ENCODE data around the gene CC2D2A.
A peak's percentile ranks its signal among the peaks of the same experiment; 100 is the strongest.

The CC2D2A gene

DNA sequence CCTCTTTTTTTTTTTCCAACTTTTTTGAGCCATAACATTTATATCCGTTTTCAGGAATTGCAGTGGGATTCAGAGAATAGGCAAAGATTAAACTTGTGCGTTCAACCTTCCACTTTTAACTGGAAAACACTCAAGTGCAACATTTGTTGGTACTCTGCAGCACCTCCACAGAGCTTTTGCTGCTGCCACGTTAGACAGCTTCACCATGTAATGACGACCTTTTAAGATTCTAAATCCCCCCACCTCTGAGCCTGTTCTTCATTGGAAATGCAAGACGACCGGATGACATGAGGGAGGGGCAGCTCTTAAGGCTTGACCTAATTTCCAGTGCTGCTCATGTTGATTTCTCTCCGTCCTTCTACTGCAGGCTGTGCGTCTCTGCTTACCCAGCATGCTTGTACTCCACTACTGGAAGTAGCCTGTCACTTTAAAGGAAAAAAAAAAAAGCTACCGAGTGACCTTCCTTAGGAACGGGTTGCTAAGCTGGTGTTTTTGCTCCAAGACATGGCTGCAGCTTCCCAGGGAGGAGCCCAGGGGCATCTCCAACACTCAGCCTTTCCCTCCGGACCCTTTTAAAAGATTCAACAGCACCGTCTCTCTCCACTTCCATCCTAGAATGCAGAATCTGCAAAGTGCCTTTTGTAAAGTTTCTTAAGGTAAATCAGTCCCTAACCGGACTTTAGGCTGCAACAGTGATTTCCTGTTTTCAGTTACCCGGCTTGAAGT lies at the start of gene CC2D2A:
TSS of gene CC2D2A (plus strand) at position 481 of the 726 bp plus-strand sequence. CDS start 6,051 bp downstream, outside the sequence.
- Mint-ChIP-seq H3K27me3 (peaks cover 7 to 17% of the 10 kb centered on the region in 2 donors), H3K27ac (no peak within 1 kb of the TSS), H3K9me3 (no peaks in the 10 kb centered on the region), H3K4me3 (peak within 1 kb of the TSS; percentile 57 to 73), H3K4me1 (peaks cover 6 to 16% of the 10 kb centered on the region in 2 donors), H3K36me3 (no peaks in the 10 kb centered on the region)
- ATAC-seq (replicated peaks) (peak; percentile 39 to 46), DNase-seq (no peak)

DNA sequence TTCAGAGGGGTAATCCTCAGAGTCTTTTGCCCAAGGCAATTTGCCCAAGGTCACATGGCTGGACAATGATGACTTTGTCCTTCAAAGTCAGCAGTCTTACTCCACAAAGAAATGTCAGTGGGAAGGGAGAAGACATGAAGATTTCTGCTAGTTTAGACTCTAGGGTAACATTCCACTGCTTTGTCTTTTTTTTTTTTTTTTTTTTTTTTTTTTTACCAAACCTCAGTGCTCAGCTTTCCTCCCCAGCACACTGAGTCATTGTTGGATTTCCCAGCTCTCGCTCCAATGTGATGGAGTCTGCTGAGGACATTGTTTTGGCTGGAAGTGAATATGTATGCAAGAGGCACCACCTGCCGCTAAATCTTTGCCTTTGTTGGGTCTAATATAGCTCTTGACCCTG lies 49.0 kb upstream of the CC2D2A start:
- Mint-ChIP-seq H3K4me3 (no peak overlapping the region), H3K36me3 (no peaks in the 10 kb centered on the region), H3K27me3 (no peaks in the 10 kb centered on the region), H3K4me1 (peaks cover 21 to 39% of the 10 kb centered on the region in 2 donors), H3K27ac (no peak overlapping the region), H3K9me3 (no peaks in the 10 kb centered on the region)
- ATAC-seq (replicated peaks) (no peak), DNase-seq (no peak)

DNA sequence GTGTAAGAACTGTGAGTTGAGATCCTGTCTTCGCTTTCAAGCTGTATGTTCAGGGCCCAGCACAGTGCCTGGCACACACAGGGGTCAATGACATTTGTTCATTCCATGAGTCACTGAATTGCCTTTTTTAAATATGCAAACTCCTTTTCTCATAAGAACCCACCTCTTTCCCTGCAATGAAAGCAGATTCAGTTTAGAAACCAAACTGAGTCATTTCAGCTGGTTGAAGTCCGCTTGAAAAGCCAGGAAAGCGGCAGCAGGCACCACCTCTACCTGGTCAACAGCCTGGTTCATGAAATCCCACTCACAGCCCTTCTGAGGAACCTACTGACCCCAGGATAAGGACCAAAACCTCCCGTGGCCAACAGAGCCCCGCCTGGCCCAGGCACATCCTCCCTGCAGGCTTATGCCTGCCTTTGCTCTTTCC lies 46.4 kb upstream of the CC2D2A start:
- Mint-ChIP-seq H3K4me3 (no peak overlapping the region), H3K36me3 (no peaks in the 10 kb centered on the region), H3K4me1 (peaks cover 8 to 19% of the 10 kb centered on the region in 2 donors), H3K27me3 (no peaks in the 10 kb centered on the region), H3K27ac (no peak overlapping the region), H3K9me3 (no peaks in the 10 kb centered on the region)
- DNase-seq = no peak
- peak in 1 of 2 donors; percentile 25 for ATAC-seq (replicated peaks)

DNA sequence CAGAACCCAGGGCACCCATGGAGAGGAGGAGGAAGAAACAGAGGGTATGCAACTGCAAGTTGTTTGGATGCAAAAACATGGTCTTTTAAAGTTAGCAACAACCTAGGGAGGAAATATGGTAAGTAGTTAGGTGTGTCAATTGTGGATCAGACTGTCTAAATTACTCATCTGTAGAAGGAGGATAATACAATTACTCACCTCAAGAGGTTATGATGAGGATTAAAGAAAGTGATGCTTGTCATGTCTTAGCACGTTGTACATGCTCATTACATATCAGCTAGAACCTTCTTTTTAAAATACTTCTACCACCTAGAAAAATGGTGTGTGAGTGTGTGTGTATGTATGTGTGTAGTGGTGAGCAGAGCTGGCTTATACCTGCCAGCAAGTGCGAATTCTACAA lies 44.2 kb upstream of the CC2D2A start:
- H3K27ac Mint-ChIP-seq = no peak overlapping the region
- ATAC-seq (replicated peaks) (no peak), DNase-seq (no peak)
- peaks cover 8 to 16% of the 10 kb centered on the region in 2 donors for H3K4me1 Mint-ChIP-seq
- H3K4me3 Mint-ChIP-seq = no peak overlapping the region
- H3K9me3 Mint-ChIP-seq = no peaks in the 10 kb centered on the region
- H3K36me3 Mint-ChIP-seq = no peaks in the 10 kb centered on the region
- no peaks in the 10 kb centered on the region for H3K27me3 Mint-ChIP-seq

DNA sequence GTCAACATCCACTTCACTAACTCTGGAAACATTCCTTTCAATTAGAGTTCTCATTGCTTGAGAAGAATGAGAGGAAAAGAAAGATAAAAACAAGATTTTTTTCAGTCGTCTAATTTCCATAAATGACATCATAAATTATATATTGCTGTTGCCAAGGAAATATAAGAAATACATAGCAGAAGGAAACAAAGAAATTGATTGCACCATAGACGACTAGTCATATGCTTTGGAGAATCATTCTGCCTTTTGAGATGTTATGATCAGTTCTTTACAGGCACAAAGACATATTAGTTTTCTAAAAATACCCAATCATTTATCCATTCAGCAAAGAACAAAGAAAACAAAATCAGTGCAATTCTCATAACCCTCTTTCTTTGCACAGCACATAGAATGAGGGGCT lies 42.5 kb upstream of the CC2D2A start:
- ATAC-seq (replicated peaks) (no peak), DNase-seq (no peak)
- H3K4me1 Mint-ChIP-seq = peaks cover 8 to 16% of the 10 kb centered on the region in 2 donors
- H3K27ac Mint-ChIP-seq = no peak overlapping the region
- peaks cover 0 to 1% of the 10 kb centered on the region in 2 donors for H3K9me3 Mint-ChIP-seq
- H3K36me3 Mint-ChIP-seq = no peaks in the 10 kb centered on the region
- H3K4me3 Mint-ChIP-seq = no peak overlapping the region
- H3K27me3 Mint-ChIP-seq = no peaks in the 10 kb centered on the region

DNA sequence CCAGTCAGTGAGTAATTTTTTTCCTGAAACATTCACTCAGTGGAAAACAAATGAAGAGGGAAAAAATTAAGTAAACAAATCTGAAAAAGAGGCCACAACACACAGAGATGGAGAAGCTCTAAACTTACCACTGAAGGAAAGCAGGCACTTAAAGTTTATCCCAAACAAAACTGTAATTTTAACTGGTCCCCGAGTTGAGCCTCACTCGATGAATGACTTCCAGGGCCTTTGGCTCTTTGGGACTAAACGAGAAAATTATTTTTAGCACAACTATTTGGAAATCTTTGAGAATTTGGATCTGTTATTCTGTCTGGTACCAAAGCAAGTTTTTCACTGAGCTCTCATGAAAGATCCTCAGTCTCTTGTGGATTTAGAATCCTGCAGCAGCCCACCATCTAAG lies 42.0 kb upstream of the CC2D2A start, which contains the start of gene C1QTNF7:
TSS of gene C1QTNF7 (plus strand) at position 333 of the 400 bp plus-strand sequence. CDS start 7,711 bp downstream, outside the sequence.
- no peak for DNase-seq
- H3K27me3 Mint-ChIP-seq = no peaks in the 10 kb centered on the region
- no peaks in the 10 kb centered on the region for H3K36me3 Mint-ChIP-seq
- peaks cover 0 to 1% of the 10 kb centered on the region in 2 donors for H3K9me3 Mint-ChIP-seq
- peaks cover 8 to 16% of the 10 kb centered on the region in 2 donors for H3K4me1 Mint-ChIP-seq
- H3K27ac Mint-ChIP-seq = no peak within 1 kb of the TSS
- no peak for ATAC-seq (replicated peaks)
- no peak within 1 kb of the TSS for H3K4me3 Mint-ChIP-seq

DNA sequence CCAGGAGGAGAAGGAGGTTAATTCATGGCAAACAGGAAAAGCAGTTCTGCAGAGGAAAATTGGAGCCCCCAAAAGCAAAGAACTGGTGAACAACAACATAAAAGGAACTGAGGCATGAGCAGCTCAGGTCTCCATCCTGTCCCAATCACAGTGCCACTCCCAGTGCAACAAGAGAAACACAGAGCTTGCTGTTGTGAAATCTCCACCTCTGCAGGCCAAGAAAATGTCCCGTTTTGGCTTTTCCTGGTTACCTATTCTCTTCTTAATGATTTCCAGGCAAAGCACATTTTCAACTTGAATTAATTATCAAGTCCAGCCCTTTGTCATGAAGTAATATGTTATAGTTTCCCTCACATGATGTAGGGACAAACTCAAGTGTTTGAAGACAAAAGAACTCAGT lies 41.1 kb upstream of the CC2D2A start:
- DNase-seq (no peak), ATAC-seq (replicated peaks) (no peak)
- H3K9me3 Mint-ChIP-seq = peaks cover 0 to 1% of the 10 kb centered on the region in 2 donors
- no peaks in the 10 kb centered on the region for H3K27me3 Mint-ChIP-seq
- H3K27ac Mint-ChIP-seq = no peak overlapping the region
- no peak overlapping the region for H3K4me3 Mint-ChIP-seq
- no peaks in the 10 kb centered on the region for H3K36me3 Mint-ChIP-seq
- peaks cover 6 to 10% of the 10 kb centered on the region in 2 donors for H3K4me1 Mint-ChIP-seq

DNA sequence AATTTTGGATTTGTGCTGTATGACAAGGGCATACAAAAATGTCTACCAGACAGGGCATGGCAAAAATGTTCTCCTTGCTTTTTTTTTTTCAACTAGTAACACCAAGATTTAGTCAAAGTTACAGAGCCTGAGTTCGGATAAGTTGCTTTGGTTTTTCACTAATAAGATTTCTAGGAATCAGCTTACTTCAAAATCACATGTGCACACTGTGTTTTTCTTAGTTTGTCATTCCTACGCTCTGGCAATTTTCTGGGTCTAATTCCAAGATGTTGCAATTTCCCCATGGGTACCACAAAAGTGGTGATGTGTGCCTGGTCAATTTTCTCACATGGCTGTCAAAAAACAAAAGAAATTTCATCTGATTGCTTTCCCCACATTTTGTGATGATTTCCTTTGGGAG lies 35.6 kb upstream of the CC2D2A start:
- DNase-seq (no peak), ATAC-seq (replicated peaks) (no peak)
- H3K27ac Mint-ChIP-seq = no peak overlapping the region
- H3K4me1 Mint-ChIP-seq = no peaks in the 10 kb centered on the region
- H3K27me3 Mint-ChIP-seq = no peaks in the 10 kb centered on the region
- H3K36me3 Mint-ChIP-seq = no peaks in the 10 kb centered on the region
- H3K4me3 Mint-ChIP-seq = no peak overlapping the region
- H3K9me3 Mint-ChIP-seq = peaks cover 0 to 1% of the 10 kb centered on the region in 2 donors

DNA sequence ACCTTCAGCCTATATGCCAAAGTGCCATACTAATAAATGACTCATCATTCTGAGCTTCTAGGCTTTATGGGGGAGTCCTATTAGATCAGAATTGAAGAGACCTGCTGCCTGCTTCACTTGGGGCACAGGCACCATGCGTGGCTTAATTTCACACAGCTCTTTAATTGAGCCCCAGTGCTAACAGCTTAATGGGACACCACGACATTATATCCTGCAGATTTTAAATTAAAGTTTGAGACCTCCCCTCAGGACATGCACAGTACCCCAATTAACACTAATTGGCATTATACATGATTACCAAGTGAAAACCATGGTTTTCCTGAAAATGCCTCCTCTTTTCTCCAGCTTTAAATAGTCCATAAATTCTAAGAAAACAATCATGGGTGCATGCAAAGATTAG lies 35.0 kb upstream of the CC2D2A start:
- DNase-seq = no peak
- Mint-ChIP-seq H3K9me3 (peaks cover 0 to 1% of the 10 kb centered on the region in 2 donors), H3K4me1 (no peaks in the 10 kb centered on the region), H3K4me3 (no peak overlapping the region), H3K27me3 (no peaks in the 10 kb centered on the region), H3K36me3 (no peaks in the 10 kb centered on the region), H3K27ac (no peak overlapping the region)
- ATAC-seq (replicated peaks) = no peak

DNA sequence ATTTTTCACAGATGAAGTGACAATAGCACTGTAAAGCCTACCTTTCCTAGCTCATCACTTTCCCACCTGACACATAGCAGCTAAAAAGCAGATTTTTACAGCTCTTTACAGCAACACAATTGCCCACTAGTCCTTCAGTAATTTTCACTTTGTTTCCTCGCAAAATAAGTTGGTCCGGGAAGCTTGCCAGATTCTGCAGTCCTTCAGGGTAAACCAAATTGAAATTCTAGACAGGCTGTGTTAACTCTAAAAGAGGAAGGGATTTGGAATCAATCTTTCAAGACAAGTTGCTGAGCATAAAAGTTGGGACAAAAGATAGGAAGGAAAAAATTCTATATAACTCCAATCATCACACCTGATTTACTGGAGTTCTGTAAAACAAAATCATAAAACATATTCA lies 33.2 kb upstream of the CC2D2A start:
- H3K4me1 Mint-ChIP-seq = no peaks in the 10 kb centered on the region
- H3K36me3 Mint-ChIP-seq = no peaks in the 10 kb centered on the region
- no peak overlapping the region for H3K4me3 Mint-ChIP-seq
- DNase-seq = no peak
- no peaks in the 10 kb centered on the region for H3K27me3 Mint-ChIP-seq
- no peak overlapping the region for H3K27ac Mint-ChIP-seq
- peaks cover 0 to 1% of the 10 kb centered on the region in 2 donors for H3K9me3 Mint-ChIP-seq
- no peak for ATAC-seq (replicated peaks)

DNA sequence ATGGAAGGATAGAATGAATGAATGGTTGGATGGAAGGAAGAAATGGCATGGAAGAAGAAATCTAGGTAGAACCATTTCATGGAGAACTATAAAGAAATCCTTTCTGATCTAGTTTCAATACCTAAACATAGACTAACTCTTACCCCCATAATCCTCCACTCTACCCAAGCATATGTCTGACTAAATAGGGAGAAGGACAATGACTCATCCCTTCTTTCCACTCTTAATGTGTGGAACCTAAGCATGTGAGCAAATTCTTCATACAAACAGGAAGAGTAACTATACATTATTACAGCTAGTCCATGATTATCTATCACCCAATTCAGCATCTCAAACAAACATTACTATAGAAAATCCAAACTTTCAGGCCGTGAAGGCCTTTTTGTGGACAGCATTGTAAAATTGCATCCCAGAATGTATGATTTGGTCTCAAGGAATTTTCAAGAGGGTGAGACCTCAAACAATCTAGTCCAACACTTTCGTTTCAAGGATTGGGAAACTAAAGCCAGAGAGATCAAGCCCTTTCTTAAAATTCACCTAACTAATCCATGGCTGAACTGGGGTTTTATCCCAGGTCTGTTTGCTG lies 30.6 kb upstream of the CC2D2A start:
- H3K27ac Mint-ChIP-seq = no peak overlapping the region
- H3K4me3 Mint-ChIP-seq = no peak overlapping the region
- no peak for ATAC-seq (replicated peaks)
- H3K36me3 Mint-ChIP-seq = no peaks in the 10 kb centered on the region
- no peaks in the 10 kb centered on the region for H3K4me1 Mint-ChIP-seq
- no peaks in the 10 kb centered on the region for H3K9me3 Mint-ChIP-seq
- H3K27me3 Mint-ChIP-seq = no peaks in the 10 kb centered on the region
- DNase-seq = no peak

DNA sequence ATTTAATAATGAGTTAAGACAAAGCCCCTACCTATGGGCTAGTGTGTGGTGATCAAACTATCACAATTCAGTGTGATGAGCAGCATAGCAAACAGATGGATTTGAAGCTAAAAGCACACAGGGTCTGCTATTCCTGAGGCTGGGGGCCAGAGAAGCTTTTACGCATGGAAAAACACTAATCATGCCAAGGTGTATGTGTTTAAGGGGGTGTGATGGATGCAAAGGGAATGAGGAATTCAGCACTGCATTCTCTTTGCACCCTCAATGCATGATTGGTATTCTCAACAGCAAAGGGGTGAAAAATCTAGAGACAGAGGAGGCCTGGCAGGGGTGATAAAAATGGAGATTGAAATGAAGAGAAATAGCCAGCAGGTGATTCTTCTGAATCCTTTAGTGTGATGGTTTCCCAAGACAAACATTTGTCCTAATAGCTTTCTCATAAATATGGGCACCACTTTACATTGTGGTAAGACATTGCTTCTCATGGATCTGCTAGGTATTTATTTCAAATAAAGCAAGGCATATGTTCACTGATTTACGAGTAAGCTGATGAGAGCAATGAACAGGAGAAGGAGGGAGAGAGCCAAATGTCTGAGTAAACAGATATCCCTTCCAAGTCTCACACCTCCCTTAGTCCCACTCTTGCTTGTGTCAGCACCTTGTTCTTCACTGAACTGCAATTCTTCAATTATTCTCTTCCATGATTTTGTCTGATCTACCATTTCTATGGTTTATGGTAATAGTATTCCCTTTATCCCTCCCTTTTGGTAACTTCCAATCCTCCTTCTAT lies 26.1 kb upstream of the CC2D2A start:
- H3K27me3 Mint-ChIP-seq = no peaks in the 10 kb centered on the region
- H3K27ac Mint-ChIP-seq = no peak overlapping the region
- ATAC-seq (replicated peaks) = no peak
- no peak for DNase-seq
- no peaks in the 10 kb centered on the region for H3K36me3 Mint-ChIP-seq
- H3K4me1 Mint-ChIP-seq = no peaks in the 10 kb centered on the region
- no peak overlapping the region for H3K4me3 Mint-ChIP-seq
- no peaks in the 10 kb centered on the region for H3K9me3 Mint-ChIP-seq

DNA sequence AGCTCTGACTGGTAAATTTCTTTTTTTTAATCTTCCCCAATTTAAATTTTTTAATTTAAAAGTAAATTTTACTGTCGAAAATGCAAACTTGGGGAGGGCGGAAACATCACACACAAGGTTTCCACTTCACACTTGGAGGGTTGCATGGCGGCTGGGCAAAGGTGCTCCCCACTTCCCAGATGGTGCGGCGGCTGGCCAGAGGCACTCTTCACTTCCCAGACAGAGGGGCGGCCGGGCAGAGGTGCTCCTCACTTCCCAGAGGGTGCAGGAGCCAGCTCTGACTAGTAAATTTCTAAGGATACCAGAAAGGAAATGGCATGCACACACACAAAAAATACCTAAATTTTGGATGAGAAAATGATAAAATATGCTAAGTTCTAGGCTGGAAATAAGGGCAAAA lies 25.4 kb upstream of the CC2D2A start:
- Mint-ChIP-seq H3K4me3 (no peak overlapping the region), H3K4me1 (no peaks in the 10 kb centered on the region), H3K9me3 (no peaks in the 10 kb centered on the region), H3K36me3 (no peaks in the 10 kb centered on the region), H3K27ac (no peak overlapping the region), H3K27me3 (no peaks in the 10 kb centered on the region)
- DNase-seq = no peak
- ATAC-seq (replicated peaks) = no peak

DNA sequence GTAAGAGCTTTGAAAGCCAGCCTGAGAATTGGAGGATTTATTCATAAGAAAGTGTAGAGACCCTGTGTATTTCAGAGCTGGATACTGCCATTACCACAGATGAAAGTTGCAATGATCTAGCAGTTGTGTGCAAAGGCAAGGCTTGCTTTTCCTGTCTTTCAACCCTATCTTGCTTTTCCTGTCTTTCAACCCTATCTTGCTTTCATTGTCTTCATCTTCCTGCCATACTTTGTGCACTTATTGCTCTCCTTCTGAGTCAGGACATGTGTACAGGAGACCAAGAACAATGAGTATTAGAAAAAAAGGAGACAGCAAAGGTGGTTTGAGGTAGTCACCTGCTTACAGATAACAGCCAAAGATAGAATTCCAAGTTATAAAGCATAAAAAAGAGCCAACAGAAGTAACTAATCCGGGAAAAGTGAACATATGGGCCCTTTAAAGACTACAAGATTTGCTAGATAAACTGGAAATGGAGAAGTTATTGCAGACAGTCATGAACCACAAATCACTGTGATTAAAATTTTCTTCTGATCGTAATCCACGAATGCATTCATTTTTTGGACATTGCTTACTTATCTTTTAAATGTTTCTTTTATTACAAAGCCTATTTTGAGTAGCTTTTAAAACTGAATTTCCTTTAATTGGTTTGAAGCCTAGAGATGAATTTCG lies 24.7 kb upstream of the CC2D2A start:
- Mint-ChIP-seq H3K4me3 (no peak overlapping the region), H3K27me3 (peaks cover 0 to 4% of the 10 kb centered on the region in 2 donors), H3K4me1 (peaks cover 0 to 7% of the 10 kb centered on the region in 2 donors), H3K9me3 (no peaks in the 10 kb centered on the region), H3K27ac (no peak overlapping the region), H3K36me3 (no peaks in the 10 kb centered on the region)
- ATAC-seq (replicated peaks) (no peak), DNase-seq (no peak)

Data from stimulated activated naive B cell treated with anti-CD40 and anti-IgM and Interleukin-4, amounts not matched to agents 10 μg/mL and 1 μg/mL and 100 μg/mL, for 72 hours (primary cell).